GM12874 (cell line): Measurements from ENCODE around the gene MBD3.

Source experiments
- TF ChIP-seq, protein P1 (sequence below): IDR thresholded peaks from 2 replicates; pipeline ENCODE4 v1.5.1; 2011; ENCODE audit warnings: low read depth, mild to moderate bottlenecking, control low read depth, low read length, moderate library complexity; ENCODE audit not compliant: insufficient read depth

Gene MBD3

DNA sequence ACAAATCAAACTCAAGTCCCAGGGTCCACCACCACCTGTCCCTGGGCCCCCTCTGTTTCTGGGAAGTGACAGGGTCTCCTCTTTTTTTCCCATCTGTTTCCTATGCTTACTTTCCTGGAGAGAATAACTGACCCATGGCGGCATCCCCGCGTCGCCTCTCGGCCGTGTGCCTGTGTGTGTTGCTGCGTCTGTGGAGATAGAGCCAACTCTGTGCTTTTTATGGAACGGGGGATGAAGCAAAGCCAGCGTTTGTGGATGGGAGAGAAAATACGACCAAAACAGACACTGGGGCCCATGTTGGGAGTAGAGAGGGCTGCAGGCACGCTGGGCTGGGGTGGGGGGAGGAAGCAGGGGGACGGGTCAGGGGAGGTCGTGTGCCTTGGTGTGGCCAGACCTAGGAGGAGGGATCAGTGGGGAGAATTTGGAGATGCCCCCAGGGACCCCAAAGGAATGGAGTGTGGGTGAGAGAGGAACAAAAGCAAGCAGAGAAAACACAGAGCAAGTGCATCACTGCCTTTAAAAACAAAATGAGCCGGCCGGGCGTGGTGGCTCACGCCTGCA is 52.2 kb downstream of the MBD3 start:
- TF ChIP-seq, protein P1, sequence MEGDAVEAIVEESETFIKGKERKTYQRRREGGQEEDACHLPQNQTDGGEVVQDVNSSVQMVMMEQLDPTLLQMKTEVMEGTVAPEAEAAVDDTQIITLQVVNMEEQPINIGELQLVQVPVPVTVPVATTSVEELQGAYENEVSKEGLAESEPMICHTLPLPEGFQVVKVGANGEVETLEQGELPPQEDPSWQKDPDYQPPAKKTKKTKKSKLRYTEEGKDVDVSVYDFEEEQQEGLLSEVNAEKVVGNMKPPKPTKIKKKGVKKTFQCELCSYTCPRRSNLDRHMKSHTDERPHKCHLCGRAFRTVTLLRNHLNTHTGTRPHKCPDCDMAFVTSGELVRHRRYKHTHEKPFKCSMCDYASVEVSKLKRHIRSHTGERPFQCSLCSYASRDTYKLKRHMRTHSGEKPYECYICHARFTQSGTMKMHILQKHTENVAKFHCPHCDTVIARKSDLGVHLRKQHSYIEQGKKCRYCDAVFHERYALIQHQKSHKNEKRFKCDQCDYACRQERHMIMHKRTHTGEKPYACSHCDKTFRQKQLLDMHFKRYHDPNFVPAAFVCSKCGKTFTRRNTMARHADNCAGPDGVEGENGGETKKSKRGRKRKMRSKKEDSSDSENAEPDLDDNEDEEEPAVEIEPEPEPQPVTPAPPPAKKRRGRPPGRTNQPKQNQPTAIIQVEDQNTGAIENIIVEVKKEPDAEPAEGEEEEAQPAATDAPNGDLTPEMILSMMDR: no peak

DNA sequence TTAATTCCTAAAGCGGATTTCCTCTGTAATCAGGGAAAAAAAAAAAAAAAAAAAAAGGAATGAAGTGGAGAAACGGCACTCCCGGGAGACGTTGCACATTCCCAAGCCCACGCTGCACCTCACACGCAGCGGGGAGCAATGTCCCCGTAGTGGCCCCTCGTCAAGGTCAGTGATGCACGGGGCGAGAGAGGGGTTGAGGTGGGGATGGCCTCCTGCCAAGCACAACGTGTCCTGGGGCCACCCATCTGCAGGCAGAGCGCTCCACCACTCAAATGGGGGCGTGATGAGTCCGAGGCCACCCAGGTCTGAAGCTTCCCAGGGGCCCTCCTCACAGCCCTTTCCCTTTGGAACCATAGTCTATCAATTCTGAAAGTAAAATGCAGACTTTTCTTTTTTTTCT is 53.7 kb downstream of the MBD3 start:
- TF ChIP-seq, protein P1: no peak

DNA sequence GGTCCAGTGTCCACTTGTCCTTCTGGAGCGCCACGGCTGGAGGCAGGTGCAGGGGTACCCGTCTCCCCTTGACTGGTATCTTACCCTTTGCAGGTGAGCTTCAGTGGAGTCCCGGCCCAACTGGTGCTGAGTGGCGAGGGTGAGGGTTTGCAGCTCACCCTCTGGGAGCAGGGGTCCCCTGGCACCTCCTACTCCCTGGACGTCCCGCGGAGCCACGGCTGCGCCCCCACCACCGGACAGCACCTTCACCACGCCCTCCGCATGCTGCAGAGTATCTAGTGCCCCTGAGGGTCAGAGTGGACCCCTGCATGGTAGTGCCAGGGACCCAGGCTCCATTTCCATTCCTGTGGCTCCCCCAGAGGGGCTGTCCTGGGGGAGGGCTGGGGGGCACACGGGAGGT is 57.7 kb downstream of the MBD3 start:
- TF ChIP-seq, protein P1: no peak

DNA sequence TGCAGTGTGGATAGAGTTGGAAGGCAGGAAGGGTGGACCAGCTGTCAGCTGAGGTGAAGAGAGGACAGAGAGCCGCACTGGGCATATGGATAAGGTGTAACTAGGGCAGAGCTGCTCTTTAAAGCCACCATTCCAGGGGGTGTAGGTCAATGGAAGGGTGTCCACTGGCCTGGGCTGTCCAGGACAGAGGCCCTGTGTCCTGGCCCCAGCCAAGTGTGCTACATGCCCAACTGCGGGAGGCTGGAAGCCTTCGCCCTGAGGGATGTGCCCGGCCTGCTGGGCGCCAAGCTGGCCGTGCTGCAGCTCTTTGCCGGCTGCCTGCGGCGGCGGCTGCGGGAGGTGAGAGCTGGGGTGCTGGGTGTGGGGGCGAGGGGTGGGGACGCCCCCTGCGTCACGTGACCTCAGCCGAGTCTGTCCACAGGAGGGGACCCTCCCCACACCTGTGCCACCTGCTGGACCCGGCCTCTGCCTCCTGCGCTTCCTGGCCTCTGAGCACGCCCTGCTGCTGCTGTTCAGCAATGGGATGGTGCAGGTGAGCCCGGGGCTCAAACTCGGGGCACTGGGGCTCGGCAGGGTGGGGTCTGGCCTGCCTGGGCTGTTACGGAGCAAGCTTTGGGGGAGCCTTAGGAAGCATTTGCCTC is 59.0 kb downstream of the MBD3 start:
- TF ChIP-seq, protein P1: no peak

DNA sequence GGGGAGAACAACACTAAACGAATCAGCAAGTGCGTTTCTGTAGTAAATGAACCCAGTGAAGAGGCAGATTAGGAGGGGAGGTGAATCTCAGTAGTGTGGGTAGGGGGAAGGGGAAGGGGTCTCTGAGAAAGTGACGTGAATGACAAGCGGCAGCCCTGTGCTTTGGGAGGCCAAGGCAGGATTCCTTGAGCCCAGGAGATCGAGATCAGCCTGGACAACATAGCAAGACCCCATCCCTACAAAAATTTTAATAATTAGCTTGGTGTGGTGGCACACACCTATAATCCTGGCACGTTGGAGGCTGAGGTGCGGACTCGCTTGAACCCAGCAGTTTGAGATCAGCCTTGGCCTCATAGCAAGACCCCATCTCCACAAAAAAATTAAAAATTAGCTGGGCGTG is 60.7 kb downstream of the MBD3 start:
- TF ChIP-seq, protein P1: no peak

DNA sequence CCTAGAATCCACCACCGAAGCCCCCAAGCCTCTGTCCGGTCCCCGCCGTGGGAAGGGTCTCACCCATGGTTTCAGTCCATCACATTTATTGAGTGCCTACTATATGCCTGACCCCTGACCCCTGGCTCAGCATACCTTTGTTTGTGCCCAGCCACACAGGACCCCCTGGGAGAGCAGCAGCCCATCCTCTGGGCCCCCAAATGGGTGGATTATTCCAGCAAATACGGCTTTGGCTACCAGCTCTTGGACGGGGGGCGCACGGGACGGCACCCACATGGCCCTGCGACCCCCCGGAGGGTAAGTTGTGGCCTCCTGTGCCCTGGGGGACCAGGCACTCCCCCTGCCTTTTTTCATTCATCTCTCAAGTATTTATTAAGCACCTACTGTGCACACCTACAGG is 61.1 kb downstream of the MBD3 start:
- TF ChIP-seq, protein P1: no peak

DNA sequence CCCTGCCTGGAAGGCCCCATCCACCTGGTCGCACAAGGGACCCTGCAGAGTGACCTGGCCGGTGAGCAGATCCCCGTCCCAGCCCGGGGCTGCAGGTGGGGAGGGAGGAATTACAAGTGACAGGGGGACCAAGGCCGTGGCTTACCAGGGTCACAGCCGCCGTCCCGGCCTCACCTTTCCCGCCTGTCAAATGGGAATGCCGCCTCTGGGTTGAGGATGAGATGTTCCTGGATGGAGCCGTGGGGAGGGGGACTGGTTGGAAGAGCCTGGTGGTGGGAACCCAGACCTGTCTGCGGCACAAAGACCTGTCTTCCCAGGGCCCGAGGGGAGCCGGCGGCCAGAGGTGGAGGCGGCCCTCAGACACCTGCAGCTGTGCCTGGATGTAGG is 63.2 kb downstream of the MBD3 start:
- TF ChIP-seq, protein P1: no peak
